Keratinocyte (primary cell): ENCODE results near the gene MKRN3. TPM values are rescaled to one million over a fixed set of nuclear protein-coding genes. Genes with fewer than 3 reads are reported as not detected.

Source experiments
- DNase-seq: peaks from one replicate; pipeline ENCODE4 v3.0.0-alpha.2; 2011; ENCODE audit warnings: low read depth, missing footprints, low spot score
- FAIRE-seq: peaks from 2 replicates; lab custom pipeline; 2011; peaks lifted over from hg19 to GRCh38; lab: Jason Lieb, UNC
- H2AFZ ChIP-seq: 2 replicates; pipeline ENCODE4 v1.6.0; 2012; ENCODE audit warnings: low read length, control low read depth, inconsistent platforms; ENCODE audit not compliant: control insufficient read depth
- H3K27ac ChIP-seq: 2 replicates; pipeline ENCODE4 v1.5.1; 2011; ENCODE audit warnings: low read length; ENCODE audit not compliant: control insufficient read depth, insufficient read depth
- H3K27me3 ChIP-seq: 3 replicates; pipeline ENCODE4 v1.6.0; 2011; ENCODE audit warnings: low read length; ENCODE audit not compliant: control insufficient read depth, insufficient read depth; ENCODE audit errors: extremely low read depth
- H3K36me3 ChIP-seq, 2 experiments: 2 replicates in 1 of 2; 3 replicates in 1 of 2; pipeline ENCODE4 v1.5.1; 2011; ENCODE audit warnings: low read length in 2 of 2, mild to moderate bottlenecking in 1 of 2; ENCODE audit not compliant: control insufficient read depth in 2 of 2, insufficient read depth in 2 of 2; ENCODE audit errors: extremely low read depth in 1 of 2
- H3K4me1 ChIP-seq: 3 replicates; pipeline ENCODE4 v1.5.1; 2011; ENCODE audit warnings: low read length; ENCODE audit not compliant: control insufficient read depth, insufficient read depth; ENCODE audit errors: extremely low read depth
- H3K4me2 ChIP-seq: 3 replicates; pipeline ENCODE4 v1.6.0; 2011; ENCODE audit warnings: low read depth, low read length; ENCODE audit not compliant: control insufficient read depth, insufficient read depth; ENCODE audit errors: extremely low read depth
- H3K4me3 ChIP-seq, 3 experiments: fragments of 200-600 bp in 1 of 3; sonication (generic) in 1 of 3; 2 replicates in 2 of 3; 3 replicates in 1 of 3; pipeline ENCODE4 v1.5.1; 2011 to 2016; ENCODE audit warnings: low read length in 3 of 3, mild to moderate bottlenecking in 3 of 3, control low read depth in 2 of 3, inconsistent platforms in 1 of 3, low read depth in 1 of 3, mixed read lengths in 1 of 3, mixed run types in 1 of 3, moderate library complexity in 1 of 3; ENCODE audit not compliant: control insufficient read depth in 2 of 3, insufficient read depth in 2 of 3; ENCODE audit errors: extremely low read depth in 1 of 3
- H3K79me2 ChIP-seq: 2 replicates; pipeline ENCODE4 v1.6.0; 2012; ENCODE audit warnings: low read length; ENCODE audit not compliant: control insufficient read depth, insufficient read depth
- H3K9ac ChIP-seq: 3 replicates; pipeline ENCODE4 v1.6.0; 2011; ENCODE audit warnings: low read length; ENCODE audit not compliant: control insufficient read depth, insufficient read depth; ENCODE audit errors: extremely low read depth
- H3K9me1 ChIP-seq: 3 replicates; pipeline ENCODE4 v1.6.0; 2011; ENCODE audit warnings: low read length; ENCODE audit not compliant: control insufficient read depth, insufficient read depth; ENCODE audit errors: extremely low read depth
- H3K9me3 ChIP-seq: 2 replicates; pipeline ENCODE4 v1.5.1; 2012; ENCODE audit warnings: low read depth, low read length; ENCODE audit not compliant: control insufficient read depth
- H4K20me1 ChIP-seq: 3 replicates; pipeline ENCODE4 v1.6.0; 2011; ENCODE audit warnings: low read length; ENCODE audit not compliant: control insufficient read depth, insufficient read depth; ENCODE audit errors: extremely low read depth
- EZH2 ChIP-seq: IDR thresholded peaks from one replicate; pipeline ENCODE4 v1.6.1; 2012; ENCODE audit warnings: inconsistent platforms, mild to moderate bottlenecking, low read length, moderate library complexity
- dilution Hi-C: fragments of 300-500 bp; cut with MboI; formaldehyde crosslinking; loops from one replicate; pipeline ENCODE4 v1.7.0; 2020; ENCODE audit warnings: low sequenced_read_pairs; ENCODE audit not compliant: extremely low pct_ligation_motif_present
- polyA minus RNA-seq, 3 experiments: library from RNA; depleted of rRNA, polyadenylated mRNA; stranded (reverse); fragments of >200 nt; gene quantifications; 1 replicate in 1 of 3; 2 replicates in 1 of 3; 3 replicates in 1 of 3; pipeline ENCODE4 v1.2.3, GENCODE V29; 2011
- polyA plus RNA-seq, 5 experiments: library from polyadenylated mRNA; depleted of rRNA in 3 of 5; stranded (reverse) in 3 of 5; stranded (forward) in 1 of 5; unstranded in 1 of 5; fragments of >200 nt; gene quantifications; 1 replicate in 1 of 5; 2 replicates in 3 of 5; 3 replicates in 1 of 5; pipeline versions ENCODE4 v1.2.1 to v1.2.3, GENCODE V29; 2011 to 2012; ENCODE audit warnings: missing spikeins in 2 of 5, low read depth in 1 of 5, low replicate concordance in 1 of 5
- TF ChIP-seq, protein P1 (sequence below), 3 experiments: IDR thresholded peaks in 1 of 3; conservative IDR thresholded peaks in 1 of 3; optimal IDR thresholded peaks in 1 of 3; 2 replicates in 2 of 3; 3 replicates in 1 of 3; pipeline versions ENCODE3 to v1.5.1; 2011; ENCODE audit warnings: low read length in 3 of 3, mild to moderate bottlenecking in 3 of 3, moderate library complexity in 2 of 3, control low read depth in 1 of 3, inconsistent platforms in 1 of 3; ENCODE audit not compliant: insufficient read depth in 2 of 3; ENCODE audit errors: extremely low read depth in 1 of 3

MKRN3 gene
- not detected in 3 replicates for polyA plus RNA-seq
- polyA plus RNA-seq (2011; ENCODE audit: low read depth): not detected
- not detected in 2 replicates for polyA plus RNA-seq (2011; cell fraction: cytosol; rRNA removed)
- not detected in 2 replicates for polyA plus RNA-seq (2011; cell fraction: nucleus; rRNA removed)
- polyA plus RNA-seq (2012; ENCODE audit: low replicate concordance): not detected in 2 replicates
- polyA minus RNA-seq: not detected in 3 replicates
- not detected for polyA minus RNA-seq (2011; cell fraction: cytosol; rRNA and poly(A)+ RNA removed)
- not detected in 2 replicates for polyA minus RNA-seq (2011; cell fraction: nucleus; rRNA and poly(A)+ RNA removed)

DNA sequence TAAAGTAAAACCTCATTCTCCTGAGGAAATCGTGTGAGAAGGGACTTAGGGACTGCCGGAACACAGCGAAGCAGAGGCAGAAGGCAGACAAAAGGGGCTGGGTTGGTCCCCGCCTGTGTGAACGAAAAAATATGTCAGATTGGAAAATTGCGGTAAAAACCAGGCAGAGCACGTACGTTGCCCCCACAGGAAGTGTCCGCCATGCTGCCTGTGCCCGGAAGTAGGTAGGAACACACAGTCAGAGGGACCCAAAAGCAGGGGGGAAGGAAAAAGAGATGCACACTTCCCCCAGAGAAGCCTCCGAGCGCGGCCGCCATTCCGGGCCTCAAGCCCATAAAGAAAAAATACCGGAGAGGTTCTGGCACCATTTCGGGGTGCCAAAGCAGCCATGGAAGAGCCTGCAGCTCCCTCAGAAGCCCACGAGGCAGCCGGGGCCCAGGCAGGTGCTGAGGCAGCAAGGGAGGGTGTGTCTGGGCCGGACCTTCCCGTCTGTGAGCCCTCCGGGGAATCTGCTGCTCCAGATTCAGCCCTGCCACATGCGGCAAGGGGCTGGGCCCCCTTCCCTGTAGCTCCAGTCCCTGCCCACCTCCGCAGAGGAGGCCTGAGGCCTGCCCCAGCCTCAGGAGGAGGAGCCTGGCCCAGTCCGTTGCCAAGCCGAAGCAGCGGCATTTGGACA lies at the start of gene MKRN3:
Gene MKRN3 (plus strand): TSS at position 280 of the 676 bp plus-strand sequence. CDS start 109 bp downstream, at position 389.
- Histone ChIP-seq H3K9me3 (no peaks in the 10 kb centered on the region), H3K27ac (no peak within 1 kb of the TSS), H3K4me1 (no peaks in the 10 kb centered on the region), H3K9me1 (no peaks in the 10 kb centered on the region), H3K4me2 (no peak within 1 kb of the TSS), H3K36me3 (no peaks in the 10 kb centered on the region), H2AFZ (no peak within 1 kb of the TSS), H4K20me1 (no peaks in the 10 kb centered on the region), H3K79me2 (no peaks in the 10 kb centered on the region), H3K27me3 (no peaks in the 10 kb centered on the region), H3K9ac (no peak within 1 kb of the TSS), H3K4me3 (no peak within 1 kb of the TSS)
- no peak for FAIRE-seq
- dilution Hi-C loops: no loop called here
- no peak for DNase-seq
- TF ChIP-seq EZH2: no peak
- TF ChIP-seq, protein P1, sequence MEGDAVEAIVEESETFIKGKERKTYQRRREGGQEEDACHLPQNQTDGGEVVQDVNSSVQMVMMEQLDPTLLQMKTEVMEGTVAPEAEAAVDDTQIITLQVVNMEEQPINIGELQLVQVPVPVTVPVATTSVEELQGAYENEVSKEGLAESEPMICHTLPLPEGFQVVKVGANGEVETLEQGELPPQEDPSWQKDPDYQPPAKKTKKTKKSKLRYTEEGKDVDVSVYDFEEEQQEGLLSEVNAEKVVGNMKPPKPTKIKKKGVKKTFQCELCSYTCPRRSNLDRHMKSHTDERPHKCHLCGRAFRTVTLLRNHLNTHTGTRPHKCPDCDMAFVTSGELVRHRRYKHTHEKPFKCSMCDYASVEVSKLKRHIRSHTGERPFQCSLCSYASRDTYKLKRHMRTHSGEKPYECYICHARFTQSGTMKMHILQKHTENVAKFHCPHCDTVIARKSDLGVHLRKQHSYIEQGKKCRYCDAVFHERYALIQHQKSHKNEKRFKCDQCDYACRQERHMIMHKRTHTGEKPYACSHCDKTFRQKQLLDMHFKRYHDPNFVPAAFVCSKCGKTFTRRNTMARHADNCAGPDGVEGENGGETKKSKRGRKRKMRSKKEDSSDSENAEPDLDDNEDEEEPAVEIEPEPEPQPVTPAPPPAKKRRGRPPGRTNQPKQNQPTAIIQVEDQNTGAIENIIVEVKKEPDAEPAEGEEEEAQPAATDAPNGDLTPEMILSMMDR (optimal IDR thresholded peaks at IDR 0.05 in 1 of 3, IDR thresholded peaks at IDR 0.05 in 1 of 3, conservative IDR thresholded peaks at IDR 0.05 in 1 of 3; ENCODE audit: extremely low read depth in 1 of 3, insufficient read depth in 2 of 3, low read length in 3 of 3): no peak

DNA sequence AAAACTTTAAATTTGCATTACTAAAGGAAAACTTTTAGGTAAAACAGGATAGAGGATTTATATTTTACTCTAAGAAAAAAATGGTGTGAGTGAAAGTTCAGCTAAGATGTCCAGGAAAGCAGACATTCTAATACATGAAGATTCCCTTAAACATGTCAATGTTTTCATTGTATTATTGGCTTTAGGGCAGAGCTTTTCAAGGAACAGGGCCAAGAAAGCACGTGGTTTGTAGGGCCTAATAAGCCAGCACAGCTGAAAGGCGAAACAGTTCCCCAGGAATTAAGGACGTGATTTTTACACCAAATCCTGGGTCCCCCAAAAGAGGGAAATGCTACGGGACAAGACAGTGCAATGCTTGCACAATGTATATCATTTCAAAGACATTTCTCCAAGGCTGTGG lies 48.6 kb upstream of the MKRN3 start:
- Histone ChIP-seq H3K27me3 (no peaks in the 10 kb centered on the region), H3K4me2 (no peak overlapping the region), H3K4me3 (no peak overlapping the region), H3K27ac (no peak overlapping the region), H3K79me2 (no peaks in the 10 kb centered on the region), H3K36me3 (no peaks in the 10 kb centered on the region), H4K20me1 (no peaks in the 10 kb centered on the region), H3K9ac (no peak overlapping the region), H3K9me3 (peaks cover 4% of the 10 kb centered on the region), H3K9me1 (no peaks in the 10 kb centered on the region), H3K4me1 (no peaks in the 10 kb centered on the region), H2AFZ (no peak overlapping the region)
- no peak for TF ChIP-seq EZH2
- TF ChIP-seq, protein P1 (optimal IDR thresholded peaks at IDR 0.05 in 1 of 3, IDR thresholded peaks at IDR 0.05 in 1 of 3, conservative IDR thresholded peaks at IDR 0.05 in 1 of 3; ENCODE audit: extremely low read depth in 1 of 3, insufficient read depth in 2 of 3, low read length in 3 of 3): no peak
- FAIRE-seq: no peak
- DNase-seq: no peak
- dilution Hi-C loops: no loop called here
